GM11168 (cell line): Measurements from ENCODE around the gene ECSIT.

Experiments
- in situ Hi-C: fragments of 300-500 bp; cut with MboI; formaldehyde crosslinking; loops from one replicate; pipeline ENCODE4 v1.12.0; 2022; ENCODE audit warnings: low sequenced_read_pairs; ENCODE audit not compliant: unreplicated experiment

The ECSIT gene

GRCh38 chr19:11551603-11552235 lies 22.8 kb upstream of the ECSIT start:
- in situ Hi-C loops, result no loop called here

- in situ Hi-C loops, result no loop called here
These were observed 21.3 kb upstream of the ECSIT start for GRCh38 chr19:11550265-11550664.

DNA sequence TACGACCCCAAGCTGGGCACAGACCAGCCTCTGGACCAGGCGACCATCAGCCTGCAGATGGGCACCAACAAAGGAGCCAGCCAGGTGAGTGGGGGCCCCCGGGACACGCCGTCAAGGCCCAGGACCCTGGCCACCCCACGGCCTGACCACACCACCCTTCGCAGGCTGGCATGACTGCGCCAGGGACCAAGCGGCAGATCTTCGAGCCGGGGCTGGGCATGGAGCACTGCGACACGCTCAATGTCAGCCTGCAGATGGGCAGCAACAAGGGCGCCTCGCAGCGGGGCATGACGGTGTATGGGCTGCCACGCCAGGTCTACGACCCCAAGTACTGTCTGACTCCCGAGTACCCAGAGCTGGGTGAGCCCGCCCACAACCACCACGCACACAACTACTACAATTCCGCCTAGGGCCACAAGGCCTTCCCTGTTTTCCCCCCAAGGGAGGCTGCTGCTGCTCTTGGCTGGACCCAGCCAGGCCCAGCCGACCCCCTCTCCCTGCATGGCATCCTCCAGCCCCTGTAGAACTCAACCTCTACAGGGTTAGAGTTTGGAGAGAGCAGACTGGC lies 20.5 kb upstream of the ECSIT start:
- in situ Hi-C loops, result no loop called here

DNA sequence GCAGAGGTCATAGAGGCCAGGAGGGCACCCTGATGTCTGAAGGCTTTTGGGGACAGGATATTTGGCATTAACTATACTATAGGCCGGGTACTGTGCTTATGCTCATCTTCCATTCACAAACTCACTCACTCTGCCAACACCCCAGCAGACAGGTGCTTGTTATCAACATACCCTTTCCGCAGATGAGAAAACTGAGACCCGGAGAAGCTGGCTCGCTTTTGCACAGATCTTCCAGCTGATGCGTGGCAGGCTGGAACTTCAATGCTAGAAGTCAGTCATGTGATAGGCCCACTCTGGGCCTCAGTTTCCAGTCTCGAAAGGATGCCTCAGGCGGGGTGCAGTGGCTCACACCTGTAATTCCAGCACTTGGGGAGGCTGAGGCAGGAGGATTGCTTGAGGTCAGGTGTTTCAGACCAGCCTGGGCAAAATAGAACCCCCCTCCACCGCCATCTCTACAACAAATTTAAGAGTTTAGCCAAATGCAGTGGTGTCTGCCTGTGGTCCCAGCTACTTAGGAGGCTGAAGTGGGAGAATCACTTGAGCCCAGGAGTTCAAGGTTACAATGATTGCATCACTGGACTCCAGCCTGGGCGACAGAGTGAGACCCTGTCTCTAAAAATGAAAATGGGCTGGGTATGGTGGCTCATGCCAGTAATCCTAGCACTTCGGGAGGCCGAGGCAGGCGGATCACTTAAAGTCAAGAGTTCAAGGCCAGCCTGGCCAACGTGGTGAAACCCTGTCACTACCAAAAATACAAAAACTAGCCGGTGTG lies 19.2 kb upstream of the ECSIT start:
- in situ Hi-C loops, result no loop called here

GRCh38 chr19:11541238-11541637 lies 12.3 kb upstream of the ECSIT start:
- in situ Hi-C loops, result no loop called here

GRCh38 chr19:11540645-11541044 lies 11.7 kb upstream of the ECSIT start:
- in situ Hi-C loops, result no loop called here

GRCh38 chr19:11539495-11540365 lies 10.8 kb upstream of the ECSIT start:
- in situ Hi-C loops, result no loop called here

GRCh38 chr19:11538232-11539036 lies 9.5 kb upstream of the ECSIT start, which contains the start of gene CNN1:
CNN1 (plus strand) TSS chr19:11538851; CDS start chr19:11538928, 77 bp downstream.
- in situ Hi-C loops, result no loop called here

DNA sequence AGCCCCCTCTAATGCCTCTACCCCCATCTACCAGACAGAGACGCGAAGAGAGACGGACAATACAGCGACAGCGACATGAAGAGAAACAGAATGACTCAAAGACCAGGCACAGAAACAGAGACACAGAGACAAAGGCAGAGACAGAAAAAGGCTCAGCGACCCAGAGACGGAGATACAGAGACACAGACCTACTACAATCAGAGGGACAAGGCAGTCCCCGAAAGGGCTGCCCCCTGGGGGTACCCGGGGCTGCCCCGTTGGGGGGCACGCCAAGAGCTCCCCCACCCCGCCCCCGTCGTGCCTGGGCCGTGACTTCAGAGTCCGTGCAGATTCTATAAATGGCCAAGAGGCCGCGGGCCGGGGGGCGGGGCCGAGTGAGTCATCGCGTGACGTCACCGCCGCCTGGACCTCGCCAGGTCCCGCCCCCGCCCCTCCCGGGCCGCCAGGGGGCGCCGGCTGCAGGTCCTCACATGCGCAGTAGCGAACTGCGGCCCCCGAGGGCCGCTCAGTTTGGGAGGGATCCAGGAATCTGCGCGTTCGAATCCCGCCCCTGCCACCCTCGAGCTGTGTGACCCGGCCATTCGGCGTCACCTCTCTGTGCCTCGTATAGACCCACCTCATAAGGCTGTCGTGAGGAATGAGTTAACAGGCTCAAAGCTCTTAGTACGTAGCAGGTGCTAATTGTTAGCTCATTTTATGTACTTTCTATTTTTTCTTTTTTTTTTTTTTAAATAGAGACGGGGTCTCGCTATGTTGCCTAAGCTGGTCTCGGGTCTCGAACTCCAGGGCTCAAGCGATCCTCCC lies 7.1 kb upstream of the ECSIT start:
- in situ Hi-C loops, result no loop called here

- in situ Hi-C loops, result no loop called here
These were observed 6.0 kb upstream of the ECSIT start for GRCh38 chr19:11534948-11535347.

- in situ Hi-C loops, result no loop called here
These were observed 5.6 kb upstream of the ECSIT start for GRCh38 chr19:11534538-11534937.

GRCh38 chr19:11530432-11530831 lies 1.5 kb upstream of the ECSIT start:
- in situ Hi-C loops, result no loop called here

DNA sequence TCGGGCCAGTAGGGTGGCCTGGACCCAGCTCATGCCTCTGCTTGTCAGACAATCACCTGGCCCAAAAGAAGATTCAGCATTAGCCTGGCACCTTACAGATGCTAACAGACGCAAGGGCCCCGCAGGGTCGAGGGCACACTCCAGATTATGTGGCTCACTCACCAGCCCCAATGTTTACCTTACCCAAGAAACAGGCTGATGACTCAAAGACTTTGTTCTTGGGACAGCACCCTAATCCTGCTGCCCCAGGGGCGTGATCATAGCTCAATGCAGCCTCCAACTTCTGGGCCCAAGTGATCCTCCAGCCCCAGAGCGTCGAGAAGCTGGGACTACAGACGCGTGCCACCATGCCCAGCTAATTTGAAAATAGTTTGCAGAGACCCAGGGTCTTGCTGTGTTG lies 9.8 kb downstream of the ECSIT start:
- in situ Hi-C loops, result no loop called here

DNA sequence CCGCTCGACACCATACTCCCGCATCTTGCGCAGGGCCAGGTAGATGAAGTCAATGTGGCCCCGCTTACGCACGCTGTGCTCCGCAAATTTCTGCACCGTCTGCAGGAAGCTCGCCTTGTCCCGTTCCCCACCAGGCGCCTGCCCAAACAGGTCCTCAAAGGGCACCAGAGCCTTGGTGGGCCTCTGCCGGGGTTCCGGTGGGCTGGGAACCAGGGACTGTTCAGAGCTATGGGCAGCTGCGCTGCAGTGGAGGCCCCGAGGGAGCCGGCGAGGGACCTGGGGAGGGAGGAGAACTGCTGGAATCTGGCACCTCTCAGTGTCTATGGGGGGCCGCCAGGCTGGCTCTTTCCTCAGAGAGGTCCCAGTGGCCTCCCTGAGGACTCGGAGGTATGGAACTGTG lies 15.0 kb downstream of the ECSIT start:
- in situ Hi-C loops, result no loop called here

DNA sequence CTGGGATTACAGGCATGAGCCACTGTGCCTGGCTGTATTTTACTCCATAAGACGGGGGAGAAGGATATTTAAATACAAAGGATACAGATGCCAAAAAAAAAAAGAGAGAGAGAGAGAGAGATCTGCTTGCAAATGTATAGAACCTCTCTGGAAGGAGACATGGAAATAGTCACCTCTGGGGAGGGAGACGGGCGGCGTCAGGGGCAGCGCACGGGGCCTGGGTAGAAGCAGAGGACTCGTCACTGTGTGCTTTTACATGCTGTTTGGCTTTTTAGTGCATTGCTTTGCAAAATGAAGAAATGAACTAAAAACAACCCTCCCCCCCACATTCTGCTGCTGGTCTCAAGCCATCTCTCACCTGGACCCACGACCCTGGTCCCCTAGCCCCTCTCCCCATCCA lies 18.5 kb downstream of the ECSIT start:
- in situ Hi-C loops, result no loop called here

GRCh38 chr19:11507370-11508078 lies 21.4 kb downstream of the ECSIT start:
- in situ Hi-C loops, result no loop called here

- in situ Hi-C loops, result no loop called here
These were observed 22.0 kb downstream of the ECSIT start for GRCh38 chr19:11506967-11507366.

DNA sequence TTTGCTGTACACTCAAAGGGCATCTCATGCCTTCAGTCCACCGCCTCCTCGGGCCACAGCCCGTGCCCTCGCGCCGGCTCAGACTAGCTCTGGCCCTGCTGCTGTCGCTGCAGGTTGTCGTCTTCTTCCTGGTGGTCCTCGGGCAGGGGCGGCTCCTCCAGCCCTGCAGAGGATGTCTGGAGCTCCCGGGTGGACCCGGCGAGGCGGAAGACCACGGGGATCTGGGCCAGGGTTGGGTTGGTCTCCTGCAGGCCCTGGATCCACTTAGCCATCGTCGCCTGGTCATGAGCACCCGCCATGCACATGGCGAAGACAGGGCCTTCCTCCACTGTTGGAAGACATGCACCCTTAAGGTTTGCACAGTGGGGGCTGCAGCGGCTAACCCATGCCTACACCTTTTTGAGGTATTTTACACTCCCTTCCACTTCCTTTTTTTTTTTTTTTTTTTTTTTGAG lies 22.8 kb downstream of the ECSIT start:
- in situ Hi-C loops, result no loop called here
